Activated CD4-positive, alpha-beta T cell treated with anti-CD3 and anti-CD28 coated beads for 4 hours (primary cell): ENCODE measurements around the gene GALNTL6.

Experiments
- DNase-seq, 2 donors: peaks; one replicate each; pipeline ENCODE4 v3.0.0-alpha.2; 2020

The GALNTL6 gene

GRCh38 chr4:171812665-171813525, at the start of gene GALNTL6:
GALNTL6 (plus strand) TSS chr4:171813404.
- no peak for DNase-seq

GRCh38 chr4:171765514-171765913, 47.7 kb upstream of the GALNTL6 start:
- no peak for DNase-seq

- DNase-seq = no peak
These were observed 38.5 kb upstream of the GALNTL6 start for GRCh38 chr4:171774642-171775190.

GRCh38 chr4:171779301-171779700, 33.9 kb upstream of the GALNTL6 start:
- no peak for DNase-seq

- DNase-seq = no peak
These were observed 27.8 kb upstream of the GALNTL6 start for GRCh38 chr4:171785388-171785787.

GRCh38 chr4:171793723-171794122, 19.5 kb upstream of the GALNTL6 start:
- no peak for DNase-seq

GRCh38 chr4:171794528-171794927, 18.7 kb upstream of the GALNTL6 start:
- no peak for DNase-seq

GRCh38 chr4:171809854-171810253, 3.4 kb upstream of the GALNTL6 start:
- no peak for DNase-seq

GRCh38 chr4:171812333-171812664, 905 bp upstream of the GALNTL6 start:
- no peak for DNase-seq

GRCh38 chr4:171813526-171814250, 484 bp downstream of the GALNTL6 start:
- no peak for DNase-seq

GRCh38 chr4:171814545-171814944, 1.3 kb downstream of the GALNTL6 start:
- no peak for DNase-seq

- no peak for DNase-seq
These were observed 3.8 kb downstream of the GALNTL6 start for GRCh38 chr4:171817026-171817425.

- no peak for DNase-seq
These were observed 21.4 kb downstream of the GALNTL6 start for GRCh38 chr4:171834640-171835039.

- DNase-seq = no peak
These were observed 30.3 kb downstream of the GALNTL6 start for GRCh38 chr4:171843456-171843855.

- DNase-seq = no peak
These were observed 33.0 kb downstream of the GALNTL6 start for GRCh38 chr4:171846232-171846631.

- DNase-seq = no peak
These were observed 33.7 kb downstream of the GALNTL6 start for GRCh38 chr4:171846893-171847292.

- no peak for DNase-seq
These were observed 34.5 kb downstream of the GALNTL6 start for GRCh38 chr4:171847751-171848150.

GRCh38 chr4:171849686-171850222, 36.5 kb downstream of the GALNTL6 start:
- DNase-seq = no peak

- DNase-seq = no peak
These were observed 38.1 kb downstream of the GALNTL6 start for GRCh38 chr4:171851295-171851694.

- DNase-seq = no peak
These were observed 44.3 kb downstream of the GALNTL6 start for GRCh38 chr4:171857302-171858012.

- no peak for DNase-seq
These were observed 62.1 kb downstream of the GALNTL6 start for GRCh38 chr4:171875291-171875690.

GRCh38 chr4:171876636-171877035, 63.4 kb downstream of the GALNTL6 start:
- DNase-seq = no peak

- no peak for DNase-seq
These were observed 66.9 kb downstream of the GALNTL6 start for GRCh38 chr4:171880136-171880535.
